Stimulated activated CD8-positive, alpha-beta memory T cell treated with anti-CD3 and anti-CD28 coated beads, Interleukin-15, amount 100 ng/mL, for 1 hour (primary cell): ENCODE measurements around the gene SNX18.

Experiments used
- DNase-seq: peaks from one replicate; pipeline ENCODE4 v3.0.0-alpha.2; 2020; ENCODE audit warnings: low read depth

Gene SNX18

DNA sequence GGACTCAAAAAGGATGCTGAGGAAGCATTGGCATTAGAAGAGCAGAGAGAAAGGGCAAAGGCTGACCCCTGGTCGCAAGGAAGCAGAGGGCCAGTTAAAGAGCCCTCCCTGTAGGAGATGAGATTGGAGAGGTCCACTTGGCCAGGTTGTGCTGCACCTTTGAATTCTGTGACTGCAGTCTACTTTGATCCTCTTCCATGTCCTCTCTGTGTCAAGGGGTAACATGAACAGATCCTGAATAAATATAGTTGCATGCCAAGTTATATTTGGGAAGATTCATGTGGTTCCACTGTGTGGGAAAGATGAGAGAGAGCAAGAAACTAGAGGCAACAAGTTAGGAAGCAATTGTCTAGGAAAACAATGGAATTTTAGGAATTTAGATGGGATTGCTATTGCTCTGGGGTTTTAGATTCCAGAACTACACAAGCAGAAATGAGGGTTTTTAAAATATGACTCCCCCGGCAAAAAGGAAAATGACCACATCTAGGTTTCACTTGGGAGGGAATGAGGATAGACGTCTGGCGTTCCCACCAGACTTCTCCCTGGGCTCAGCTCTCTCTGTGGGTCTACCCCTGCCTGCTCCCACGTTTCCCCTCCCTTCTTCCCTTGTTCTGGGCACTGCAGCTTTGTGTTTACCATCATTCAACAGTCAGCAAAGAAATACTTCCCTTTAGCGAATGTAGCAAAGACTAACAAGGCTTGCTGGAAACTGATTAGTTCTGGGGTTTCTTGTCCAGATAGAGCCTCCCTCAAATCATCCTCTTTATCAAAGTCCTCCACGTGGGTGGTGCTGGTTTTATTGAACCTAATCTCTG is 63.6 kb downstream of the SNX18 start:
- DNase-seq = no peak

GRCh38 chr5:54581831-54582548 is 64.4 kb downstream of the SNX18 start:
- DNase-seq = no peak

- DNase-seq = no peak
Measured at GRCh38 chr5:54586336-54586735, 68.8 kb downstream of the SNX18 start.

- DNase-seq = no peak
Measured at GRCh38 chr5:54589786-54590185, 72.2 kb downstream of the SNX18 start.

- no peak for DNase-seq
Measured at GRCh38 chr5:54590824-54591223, 73.3 kb downstream of the SNX18 start.

GRCh38 chr5:54593779-54594178 is 76.2 kb downstream of the SNX18 start:
- no peak for DNase-seq

DNA sequence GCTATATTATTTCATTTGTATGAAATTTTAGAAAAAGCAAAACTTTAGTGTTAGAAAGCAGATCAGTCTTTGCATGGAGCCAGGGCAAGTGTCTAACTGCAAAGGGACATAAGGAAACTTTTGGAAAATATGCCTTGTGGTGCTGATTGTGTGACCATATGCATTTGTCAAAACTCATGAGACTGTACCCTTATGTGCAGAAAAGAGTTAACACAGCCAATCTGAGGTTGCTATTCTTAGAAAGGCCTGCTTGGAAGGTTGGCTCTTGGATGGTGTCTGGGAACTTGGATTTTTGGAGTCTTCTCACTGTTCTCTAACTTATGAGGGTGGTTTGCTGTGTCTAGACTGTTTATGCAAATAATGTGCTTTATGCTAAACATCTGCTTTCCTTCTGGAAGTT is 76.6 kb downstream of the SNX18 start:
- DNase-seq = no peak

- DNase-seq = no peak
Measured at GRCh38 chr5:54595721-54596120, 78.2 kb downstream of the SNX18 start.
